ENCODE measurements around the gene RAB6B. TPM values are rescaled to one million over a fixed set of nuclear protein-coding genes. Genes with fewer than 3 reads are reported as not detected.

RAB6B gene
- polyA plus RNA-seq, 2 of the 4 experiments (the other 2 are of a cell fraction): 2.4 to 2.5 TPM

DNA sequence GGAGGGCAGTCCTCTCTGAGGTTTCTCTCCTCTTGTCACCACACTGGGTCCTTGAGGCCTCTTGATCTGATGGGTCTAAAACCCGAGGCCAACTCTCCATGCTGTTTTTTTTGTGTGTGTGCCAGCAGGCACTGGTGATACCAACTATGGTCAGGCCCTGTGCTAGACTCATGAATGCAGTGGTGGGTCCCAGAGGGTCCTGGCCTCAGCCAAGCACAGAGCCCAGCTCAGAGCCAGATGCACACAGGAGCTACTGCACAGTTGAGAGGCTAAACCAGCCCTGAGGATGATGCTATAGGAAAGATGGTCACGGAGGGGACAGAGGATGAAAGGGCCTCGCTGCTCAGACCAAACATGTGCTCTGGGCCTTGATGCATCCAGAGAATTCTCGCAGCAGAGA lies 33.5 kb downstream of the RAB6B start:
- TF ChIP-seq ZFP36 (IDR thresholded peaks at IDR 0.05; ENCODE audit: borderline replicate concordance, partially characterized antibody): no peak
- TF ChIP-seq ESRRA (IDR thresholded peaks at IDR 0.05; ENCODE audit: borderline replicate concordance, low read length): no peak
- no peak for TF ChIP-seq MAX (IDR thresholded peaks at IDR 0.05)
- TF ChIP-seq HDAC2 (IDR thresholded peaks at IDR 0.05): no peak
- no peak for TF ChIP-seq EHMT2 (IDR thresholded peaks at IDR 0.05; ENCODE audit: low read depth)
- TF ChIP-seq CTCF (IDR thresholded peaks at IDR 0.05): no peak
- no peak for TF ChIP-seq POLR2AphosphoS2 (conservative IDR thresholded peaks at IDR 0.05; ENCODE audit: low read length)
- TF ChIP-seq SREBF2 (IDR thresholded peaks at IDR 0.05): no peak
- no peak for TF ChIP-seq MYC (IDR thresholded peaks at IDR 0.05; ENCODE audit: borderline replicate concordance, low read length)
- TF ChIP-seq FOSB (CRISPR knock-in tag; IDR thresholded peaks at IDR 0.05): no peak
- 44% methylated on average over 4 of the region's 4 CpGs for WGBS (ENCODE audit: missing lambda C conversion rate)
- H3K4me3 ChIP-seq: no peak overlapping the region
- FAIRE-seq (no peak), DNase-seq (ENCODE audit: low read depth in 1 of 2, low spot score in 1 of 2) (no peak), ATAC-seq (no peak)
- ChIA-PET POLR2A (no interaction called here), CTCF (interaction anchor here (1.1 kb wide), 1 partner anchor 11 kb away, joined by 3 read pairs; no protein-coding TSS in a partner anchor)
- H3K27ac ChIP-seq: no peak overlapping the region
- H3K9me3 ChIP-seq: no peaks in the 10 kb centered on the region
- no peak overlapping the region for H3K4me2 ChIP-seq
- no peaks in the 10 kb centered on the region for H3K4me1 ChIP-seq

GRCh38 chr3:133860519-133860918 lies 35.2 kb downstream of the RAB6B start:
- H3K4me1 ChIP-seq: no peaks in the 10 kb centered on the region
- POLR2A ChIA-PET: no interaction called here
- FAIRE-seq (no peak), DNase-seq (ENCODE audit: low read depth in 1 of 2, low spot score in 1 of 2) (no peak), ATAC-seq (no peak)
- no peak overlapping the region for H3K4me2 ChIP-seq
- CTCF ChIA-PET: no interaction called here
- H3K4me3 ChIP-seq: no peak overlapping the region
- H3K9me3 ChIP-seq: no peaks in the 10 kb centered on the region
- TF ChIP-seq FOXS1 (CRISPR knock-in tag; IDR thresholded peaks at IDR 0.05) (no peak), RFX5 (IDR thresholded peaks at IDR 0.05) (no peak), CEBPB (IDR thresholded peaks at IDR 0.05) (no peak), JUNB (IDR thresholded peaks at IDR 0.05) (no peak), CBX2 (IDR thresholded peaks at IDR 0.05; ENCODE audit: borderline replicate concordance, low read depth) (no peak), HOXA7 (CRISPR knock-in tag; IDR thresholded peaks at IDR 0.05) (no peak), HEYL (CRISPR knock-in tag; IDR thresholded peaks at IDR 0.05) (no peak), NFE2L2 (conservative IDR thresholded peaks at IDR 0.05; ENCODE audit: low read length) (no peak)
- 74% methylated on average over 4 of the region's 5 CpGs for WGBS (ENCODE audit: missing lambda C conversion rate)
- no peak overlapping the region for H3K27ac ChIP-seq

DNA sequence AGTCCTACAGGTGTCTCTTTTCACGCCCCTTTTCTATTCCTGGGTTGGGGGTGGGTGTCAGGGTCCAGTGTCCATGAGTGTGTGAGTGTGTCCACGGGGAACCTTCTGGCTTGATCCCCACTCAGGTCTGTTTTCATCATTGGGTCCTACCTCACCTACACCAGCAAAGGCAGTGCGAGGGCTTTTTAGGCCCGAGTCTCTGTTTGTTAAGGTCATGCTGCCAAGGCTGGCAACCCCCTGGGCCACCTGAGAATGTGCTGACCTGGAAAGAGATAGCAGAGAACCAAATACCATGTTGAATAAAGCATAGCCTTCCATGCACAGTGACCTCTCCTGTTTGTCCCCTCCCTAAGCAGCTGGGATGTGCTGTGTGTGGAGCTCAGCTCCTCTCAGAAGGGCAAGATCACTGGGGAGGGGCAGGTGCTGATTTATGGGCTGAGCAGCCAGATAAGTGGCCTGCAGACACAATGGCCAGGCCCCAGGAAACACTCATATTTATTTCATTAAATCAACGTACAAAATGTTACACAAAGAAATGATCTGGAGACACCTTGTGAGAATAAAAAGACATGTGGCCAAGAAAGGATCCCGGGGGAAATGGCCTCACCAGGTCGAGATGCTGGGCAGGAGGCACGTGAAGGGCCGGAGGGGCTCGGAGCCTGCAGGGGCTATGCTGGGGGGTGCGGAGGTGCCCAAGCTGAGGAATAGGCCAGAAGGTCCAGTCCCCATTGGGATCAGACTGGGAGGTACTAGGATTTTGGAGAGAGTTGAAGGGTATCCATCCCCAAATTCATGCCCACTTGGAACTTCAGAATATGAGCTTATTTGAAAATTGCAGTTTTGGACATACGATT lies 36.1 kb downstream of the RAB6B start:
- Histone ChIP-seq H3K4me3 (no peak overlapping the region), H3K9me3 (no peaks in the 10 kb centered on the region), H3K4me1 (no peaks in the 10 kb centered on the region), H3K27ac (no peak overlapping the region), H3K4me2 (no peak overlapping the region)
- no peak for ATAC-seq
- CTCF ChIA-PET: no interaction called here
- POLR2A ChIA-PET: no interaction called here
- WGBS (ENCODE audit: missing lambda C conversion rate): 69% methylated on average over 12 of the region's 12 CpGs
- no peak for FAIRE-seq
- TF ChIP-seq EP300 (IDR thresholded peaks at IDR 0.05) (no peak), SREBF2 (IDR thresholded peaks at IDR 0.05) (no peak), JUNB (IDR thresholded peaks at IDR 0.05) (no peak), RAD21 (conservative IDR thresholded peaks at IDR 0.05 in 1 of 2, IDR thresholded peaks at IDR 0.05 in 1 of 2) (no peak), PHF8 (IDR thresholded peaks at IDR 0.05; ENCODE audit: borderline replicate concordance, low read depth) (no peak), KDM5A (IDR thresholded peaks at IDR 0.05) (no peak), JUN (IDR thresholded peaks at IDR 0.05) (no peak), CHD4 (IDR thresholded peaks at IDR 0.05; ENCODE audit: borderline replicate concordance) (no peak), CBX8 (IDR thresholded peaks at IDR 0.05) (no peak)
- TF ChIP-seq, protein P1, sequence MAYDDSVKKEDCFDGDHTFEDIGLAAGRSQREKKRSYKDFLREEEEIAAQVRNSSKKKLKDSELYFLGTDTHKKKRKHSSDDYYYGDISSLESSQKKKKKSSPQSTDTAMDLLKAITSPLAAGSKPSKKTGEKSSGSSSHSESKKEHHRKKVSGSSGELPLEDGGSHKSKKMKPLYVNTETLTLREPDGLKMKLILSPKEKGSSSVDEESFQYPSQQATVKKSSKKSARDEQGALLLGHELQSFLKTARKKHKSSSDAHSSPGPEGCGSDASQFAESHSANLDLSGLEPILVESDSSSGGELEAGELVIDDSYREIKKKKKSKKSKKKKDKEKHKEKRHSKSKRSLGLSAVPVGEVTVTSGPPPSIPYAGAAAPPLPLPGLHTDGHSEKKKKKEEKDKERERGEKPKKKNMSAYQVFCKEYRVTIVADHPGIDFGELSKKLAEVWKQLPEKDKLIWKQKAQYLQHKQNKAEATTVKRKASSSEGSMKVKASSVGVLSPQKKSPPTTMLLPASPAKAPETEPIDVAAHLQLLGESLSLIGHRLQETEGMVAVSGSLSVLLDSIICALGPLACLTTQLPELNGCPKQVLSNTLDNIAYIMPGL (CRISPR knock-in tag; IDR thresholded peaks at IDR 0.05; ENCODE audit: borderline replicate concordance): no peak
- DNase-seq (ENCODE audit: low read depth in 1 of 2, low spot score in 1 of 2): no peak
